HG03575 (cell line): ENCODE data around the gene CAPN10.
"Not testable (repeated sequence)": the region's sequence is repeated elsewhere in the genome, so short reads cannot be mapped to it uniquely, and the experiment has no call there.

Experiments
- ATAC-seq: cut with Tn5 transposase; IDR thresholded peaks from one replicate; pipeline ENCODE4 v1.9.1; 2021; ENCODE audit not compliant: unreplicated experiment, insufficient number of reproducible peaks, low FRiP score; ENCODE audit errors: extremely low read depth

CAPN10 gene

DNA sequence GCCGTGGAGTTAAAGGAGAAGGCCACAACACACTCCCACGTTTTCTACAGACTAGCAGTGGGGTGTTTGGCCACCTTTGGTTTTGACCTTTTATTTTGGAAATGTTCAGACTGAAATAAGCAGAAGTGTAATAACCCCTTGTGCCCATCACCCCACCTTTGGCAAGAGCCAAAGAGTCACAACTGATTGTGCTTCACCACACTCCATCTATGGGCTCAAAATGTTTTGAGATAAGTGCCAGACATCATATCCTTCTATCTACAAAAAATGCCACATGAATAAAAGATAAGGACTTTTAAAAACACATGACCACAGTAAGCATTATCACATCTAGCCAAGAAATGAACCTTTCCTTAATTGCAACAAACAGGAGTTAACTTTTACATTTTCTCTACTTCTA is 28.9 kb downstream of the CAPN10 start:
- no peak for ATAC-seq

DNA sequence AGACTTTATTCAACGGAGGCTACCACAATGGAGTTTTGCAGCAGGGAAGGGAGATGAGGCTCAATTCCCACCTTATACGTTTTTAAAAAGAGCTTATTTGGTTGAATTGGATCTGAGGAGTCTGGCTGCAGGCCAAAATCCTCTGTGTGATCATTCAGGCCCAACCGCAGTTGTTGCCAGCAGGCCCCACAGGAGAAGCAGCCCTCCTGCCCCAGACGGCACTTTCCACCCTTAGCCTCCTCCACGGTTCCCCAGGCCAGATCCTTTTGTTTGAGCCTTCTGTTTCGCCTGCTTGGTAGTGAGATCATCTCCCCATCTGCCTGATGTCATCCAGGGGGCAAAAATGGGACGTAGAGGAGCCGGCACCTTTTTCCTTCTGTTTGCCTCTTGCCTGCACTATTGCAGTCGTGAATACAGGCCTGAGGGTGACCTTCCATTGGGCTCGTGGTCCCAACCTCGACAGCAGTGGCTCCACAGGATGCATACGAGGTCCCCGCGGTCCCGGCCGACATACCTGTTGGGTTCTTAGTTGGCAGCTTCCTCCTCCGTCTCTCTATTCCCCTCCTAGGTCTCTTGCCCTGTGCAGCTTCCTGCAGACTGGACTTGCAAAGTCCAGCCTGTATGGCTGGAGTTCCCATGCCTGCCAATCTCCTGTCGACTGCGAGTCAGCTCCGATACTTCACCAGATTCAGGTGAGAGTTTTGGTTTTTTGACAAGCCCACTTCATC is 29.4 kb downstream of the CAPN10 start:
- ATAC-seq = no peak

DNA sequence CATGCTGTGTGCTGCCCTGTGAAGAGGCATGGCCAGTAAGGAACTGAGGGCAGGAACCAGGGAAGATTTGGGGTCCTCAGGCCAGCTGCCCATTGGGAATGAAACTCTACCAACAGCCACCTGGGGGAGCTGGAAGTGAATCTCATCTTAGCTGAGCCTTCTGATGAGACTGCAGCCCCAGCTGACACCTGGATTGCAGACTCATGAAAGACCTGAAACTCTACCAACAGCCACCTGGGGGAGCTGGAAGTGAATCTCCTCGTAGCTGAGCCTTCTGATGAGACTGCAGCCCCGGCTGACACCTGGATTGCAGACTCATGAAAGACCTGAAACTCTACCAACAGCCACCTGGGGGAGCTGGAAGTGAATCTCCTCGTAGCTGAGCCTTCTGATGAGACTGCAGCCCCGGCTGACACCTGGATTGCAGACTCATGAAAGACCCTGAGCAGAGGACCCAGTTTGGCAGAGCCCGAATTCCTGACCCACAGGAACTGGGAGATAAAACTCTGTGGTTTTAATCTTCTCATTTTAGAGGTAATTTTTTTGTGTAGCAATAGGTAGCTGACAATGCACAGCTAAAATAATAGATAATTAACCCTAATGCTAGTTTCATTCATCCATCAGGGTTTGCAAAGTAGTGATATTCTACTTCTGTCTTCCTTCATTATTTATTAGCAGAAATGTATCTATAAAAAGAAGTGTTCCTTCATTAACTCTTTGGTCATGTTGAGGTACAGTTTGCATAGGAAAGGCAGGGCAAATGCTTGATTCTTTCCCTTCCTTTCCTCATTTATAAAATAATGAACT is 30.5 kb downstream of the CAPN10 start:
- not testable (repeated sequence) for ATAC-seq

DNA sequence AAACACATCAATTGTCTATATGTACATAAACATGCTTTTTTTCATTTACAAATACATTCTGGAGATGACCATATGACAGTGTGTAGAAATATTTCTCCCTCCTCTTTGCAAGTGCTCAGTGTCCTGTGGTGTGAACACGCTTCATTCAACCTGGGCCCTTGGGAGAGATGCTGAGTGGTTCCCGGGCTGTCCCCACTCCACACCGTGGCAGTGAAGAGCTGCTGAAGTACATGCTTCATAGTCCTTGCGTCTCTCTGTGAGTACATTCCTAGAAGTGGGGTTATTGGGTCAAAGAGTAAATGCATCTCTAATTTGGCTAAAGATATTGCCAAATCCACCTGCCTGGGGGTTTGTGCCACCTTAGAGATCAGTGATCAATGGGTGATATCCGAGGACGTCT is 32.2 kb downstream of the CAPN10 start:
- no peak for ATAC-seq

DNA sequence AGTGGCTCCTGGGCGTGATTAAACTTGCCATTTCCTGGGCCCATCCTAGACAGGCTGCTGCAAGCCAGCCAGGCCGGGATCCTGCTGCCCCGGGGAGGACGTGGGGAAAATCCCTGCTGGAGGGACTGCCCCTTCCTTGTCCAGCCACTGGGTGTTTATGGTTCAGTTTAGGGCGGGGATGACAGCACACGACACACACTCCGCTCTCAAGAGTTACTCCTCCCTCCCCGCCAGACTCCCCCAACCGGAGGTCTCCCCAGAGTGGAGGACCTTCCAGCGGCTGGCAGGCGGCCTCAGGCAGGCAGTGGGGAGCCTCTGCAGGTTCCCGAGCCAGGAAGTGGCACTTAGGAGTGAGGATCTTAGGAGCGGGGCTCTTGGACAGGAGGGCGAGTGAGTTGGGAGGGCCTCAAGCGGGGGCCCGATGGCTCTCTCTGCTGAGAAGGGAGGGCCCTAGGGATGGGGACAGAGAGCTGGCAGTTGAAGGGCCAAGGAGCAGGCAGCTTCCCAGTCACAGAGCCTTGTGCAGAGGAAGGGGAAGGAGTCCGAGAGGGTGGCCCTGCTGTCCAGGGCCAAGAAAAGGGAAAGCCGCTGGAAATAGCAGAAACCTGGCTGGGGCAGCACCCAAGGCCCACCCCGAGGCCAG is 33.1 kb downstream of the CAPN10 start:
- no peak for ATAC-seq

DNA sequence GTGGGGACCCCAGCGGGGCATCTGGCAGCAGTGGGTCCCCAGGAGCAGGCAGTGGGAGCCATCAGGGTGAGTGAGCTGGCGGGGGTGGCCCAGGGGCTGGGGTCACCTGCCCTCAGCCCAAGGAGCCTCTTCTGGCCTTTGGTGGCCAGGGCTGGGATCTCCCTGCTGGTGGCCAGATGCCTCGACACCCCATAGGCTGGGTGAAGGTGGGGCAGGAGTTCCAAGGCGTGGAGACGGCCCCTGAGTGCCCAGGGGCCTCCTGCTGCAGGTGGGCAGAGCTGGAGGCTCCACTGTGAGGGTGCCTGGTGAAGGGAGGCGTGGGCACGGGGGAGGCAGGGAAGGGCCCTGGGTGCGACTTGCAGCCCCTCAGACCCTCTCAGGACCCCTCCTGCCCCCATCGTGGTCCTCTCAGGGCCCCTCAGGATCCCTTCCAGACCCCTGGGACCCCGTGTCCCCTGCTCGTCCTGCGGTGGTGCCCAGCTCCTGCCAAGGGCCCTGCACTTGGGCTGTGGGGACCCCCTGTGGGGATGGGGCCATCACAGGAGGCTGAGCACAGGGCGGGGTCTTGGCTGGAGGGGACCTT is 33.7 kb downstream of the CAPN10 start:
- ATAC-seq = no peak

DNA sequence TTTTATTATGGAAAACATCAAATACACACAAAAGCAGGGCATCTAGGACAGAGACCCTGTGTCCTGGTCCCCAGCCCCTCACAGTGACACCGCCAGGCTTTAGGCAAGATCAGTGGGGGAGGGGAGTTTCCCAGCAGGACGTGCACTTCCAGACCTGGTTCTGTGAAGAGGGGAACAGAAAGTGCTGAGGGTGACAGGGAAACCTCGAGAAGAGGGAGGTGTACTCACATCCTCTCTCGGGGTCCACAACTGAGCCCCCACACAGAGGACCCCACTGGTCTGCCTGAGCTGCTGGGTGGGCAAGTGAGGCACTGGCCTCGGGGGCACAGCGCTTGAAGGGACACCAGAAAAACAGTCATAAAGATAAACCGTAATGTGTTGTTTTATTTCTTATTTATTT is 34.3 kb downstream of the CAPN10 start:
- ATAC-seq = no peak

DNA sequence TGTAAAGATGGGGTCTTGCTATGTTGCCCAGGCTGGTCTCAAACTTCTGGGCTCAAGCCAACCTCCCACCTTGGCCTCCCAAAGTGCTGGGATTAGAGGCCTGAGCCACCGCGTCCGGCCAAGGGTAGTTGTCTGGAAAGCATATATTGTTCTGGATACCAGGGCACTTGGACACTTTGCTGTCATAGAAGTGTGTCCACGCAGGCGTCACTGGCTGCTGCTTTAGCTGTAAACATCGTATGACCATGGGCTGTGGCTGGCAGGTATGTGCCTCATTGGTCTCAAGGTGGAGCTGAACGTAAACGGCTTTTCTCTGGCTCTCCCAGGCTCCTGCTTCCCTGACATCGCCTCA is 35.5 kb downstream of the CAPN10 start:
- ATAC-seq = no peak

DNA sequence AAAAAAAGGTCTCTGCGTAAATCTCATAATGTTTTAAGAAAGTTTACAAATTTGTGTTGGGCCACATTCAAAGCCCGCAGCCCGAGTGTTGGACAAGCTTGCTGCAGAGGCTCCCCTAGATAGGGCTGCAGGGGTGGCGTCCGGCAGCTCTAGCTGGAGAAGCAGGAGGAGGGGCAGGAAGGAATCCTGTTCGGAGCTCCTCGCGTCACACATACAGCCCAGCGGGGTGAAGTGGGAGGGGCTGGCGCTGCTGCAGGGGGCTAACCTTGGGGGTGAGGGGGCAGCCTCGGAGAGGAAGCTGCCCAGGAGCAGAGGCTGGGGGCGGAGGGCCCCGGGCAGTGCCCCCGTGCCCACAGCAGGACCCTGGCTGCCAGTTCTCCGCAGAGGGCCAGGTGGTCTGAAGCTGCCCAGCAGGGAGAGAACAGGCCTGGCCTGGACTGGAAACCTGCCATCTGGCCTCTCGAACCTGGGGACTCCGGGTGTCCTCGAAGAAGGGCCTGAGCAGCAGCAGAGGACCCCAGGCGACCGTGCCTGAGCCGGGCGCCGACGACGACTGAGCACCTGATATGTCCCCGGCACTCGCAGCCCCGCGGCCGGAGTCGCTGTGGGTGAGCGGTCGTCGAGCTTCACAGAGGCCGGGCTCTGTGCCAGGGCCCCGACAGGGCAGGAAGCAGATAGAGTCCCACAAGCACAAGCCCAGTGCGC is 36.1 kb downstream of the CAPN10 start:
- no peak for ATAC-seq

DNA sequence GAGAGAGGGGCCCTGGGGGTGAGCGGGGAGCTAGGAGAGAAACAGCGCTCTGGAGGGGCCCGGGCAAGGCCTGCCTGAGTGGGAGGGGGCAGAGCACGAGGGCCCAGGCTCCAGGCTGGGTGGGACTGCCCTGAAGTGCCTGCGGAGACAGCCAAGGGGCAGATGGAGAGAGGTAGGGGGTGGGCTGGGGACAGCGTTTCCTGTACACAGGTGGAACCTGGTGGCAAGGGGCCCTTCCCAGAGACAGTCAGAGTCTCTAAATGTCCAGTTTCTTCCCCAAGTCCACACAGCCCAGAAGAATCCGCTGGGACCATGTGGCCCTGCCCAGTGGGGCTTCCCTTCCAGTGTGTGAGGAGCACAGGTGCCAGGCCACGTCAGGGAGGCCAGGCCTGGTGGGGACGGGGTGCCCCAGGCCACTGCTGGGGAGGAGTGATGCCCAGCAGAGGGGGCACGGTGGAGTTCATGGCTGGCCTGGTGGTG is 37.0 kb downstream of the CAPN10 start:
- ATAC-seq = no peak

DNA sequence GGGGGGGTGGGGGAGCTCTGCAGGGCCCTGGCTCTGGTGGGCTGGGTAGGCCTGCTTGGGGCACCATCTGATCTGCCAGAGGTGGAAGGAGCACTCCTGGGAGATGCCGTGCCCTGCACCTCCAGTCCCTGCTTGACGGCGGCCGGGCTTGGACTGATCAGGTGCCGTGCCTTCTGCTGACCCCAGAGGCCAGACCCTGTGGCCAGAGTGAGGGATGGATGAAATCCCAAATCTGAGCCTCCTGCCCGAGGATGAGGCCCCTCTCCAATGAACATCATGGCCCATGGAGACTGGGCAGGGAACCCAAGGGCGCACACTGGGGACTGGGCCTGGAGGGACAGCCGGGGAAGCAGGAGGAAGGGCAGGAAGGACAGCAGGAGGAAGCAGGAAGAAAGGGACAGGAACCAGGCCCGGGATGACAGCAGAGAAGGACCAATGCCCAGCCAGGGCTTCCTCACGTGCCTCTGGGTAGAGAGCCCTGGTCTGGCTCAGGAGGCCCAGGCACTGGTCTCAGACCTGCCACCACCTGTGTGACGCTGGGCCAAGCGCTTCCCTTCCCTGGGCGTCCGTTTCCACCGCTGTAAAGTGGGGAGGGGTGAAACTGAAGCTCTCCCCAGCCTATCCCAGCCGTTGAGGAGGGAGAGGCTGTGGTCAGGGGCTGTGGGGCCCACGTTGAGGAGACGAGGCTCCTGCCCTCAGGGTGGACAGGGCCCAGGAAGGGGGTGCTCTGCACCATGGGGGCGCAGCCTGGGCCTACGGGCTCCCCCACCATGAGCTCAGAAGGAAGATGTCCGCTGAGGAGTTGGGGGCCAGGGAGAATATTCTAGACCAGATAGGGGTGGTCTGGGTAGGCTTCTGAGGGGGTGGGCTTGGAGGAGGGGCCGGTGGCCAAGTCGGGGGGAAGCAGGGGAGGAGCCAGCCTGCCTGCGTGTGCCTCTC is 37.7 kb downstream of the CAPN10 start:
- no peak for ATAC-seq

DNA sequence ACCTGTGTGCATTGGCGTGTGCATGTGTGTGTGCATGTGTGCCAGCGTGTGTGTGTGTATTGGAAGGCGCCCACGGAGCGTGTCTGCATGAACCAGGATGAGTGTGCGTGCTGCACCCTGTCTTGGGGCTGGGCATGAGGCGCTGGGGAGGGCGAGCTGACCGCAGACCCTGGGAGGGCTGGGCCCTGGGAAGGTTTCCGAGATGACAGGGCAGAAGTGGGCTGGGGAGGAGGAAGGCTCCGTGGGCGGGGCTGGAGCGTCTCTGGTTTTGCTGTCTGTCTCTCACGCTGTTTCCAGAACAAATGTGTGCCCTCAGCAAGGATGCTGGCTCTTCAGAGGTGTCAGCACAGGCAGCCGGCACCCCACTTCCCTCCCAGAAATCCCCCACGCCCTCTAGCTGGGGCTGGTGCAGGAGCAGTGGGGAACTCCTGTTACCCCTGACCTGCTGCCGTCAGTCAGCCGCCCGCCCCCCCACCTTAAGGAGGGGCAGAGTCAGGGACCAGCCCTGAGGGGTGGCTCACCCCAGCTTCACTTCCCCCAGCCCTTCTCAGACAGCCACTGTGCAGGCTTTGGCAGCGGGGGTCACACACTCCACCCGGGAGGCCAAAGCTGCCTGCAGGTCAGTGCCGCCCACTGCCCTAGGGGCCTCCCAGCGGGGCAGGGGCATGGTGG is 38.6 kb downstream of the CAPN10 start, which contains the start of gene GPR35:
TSS of gene GPR35 (plus strand) at position 531 of the 672 bp plus-strand sequence. CDS start 4,473 bp downstream, outside the sequence.
- ATAC-seq = no peak

DNA sequence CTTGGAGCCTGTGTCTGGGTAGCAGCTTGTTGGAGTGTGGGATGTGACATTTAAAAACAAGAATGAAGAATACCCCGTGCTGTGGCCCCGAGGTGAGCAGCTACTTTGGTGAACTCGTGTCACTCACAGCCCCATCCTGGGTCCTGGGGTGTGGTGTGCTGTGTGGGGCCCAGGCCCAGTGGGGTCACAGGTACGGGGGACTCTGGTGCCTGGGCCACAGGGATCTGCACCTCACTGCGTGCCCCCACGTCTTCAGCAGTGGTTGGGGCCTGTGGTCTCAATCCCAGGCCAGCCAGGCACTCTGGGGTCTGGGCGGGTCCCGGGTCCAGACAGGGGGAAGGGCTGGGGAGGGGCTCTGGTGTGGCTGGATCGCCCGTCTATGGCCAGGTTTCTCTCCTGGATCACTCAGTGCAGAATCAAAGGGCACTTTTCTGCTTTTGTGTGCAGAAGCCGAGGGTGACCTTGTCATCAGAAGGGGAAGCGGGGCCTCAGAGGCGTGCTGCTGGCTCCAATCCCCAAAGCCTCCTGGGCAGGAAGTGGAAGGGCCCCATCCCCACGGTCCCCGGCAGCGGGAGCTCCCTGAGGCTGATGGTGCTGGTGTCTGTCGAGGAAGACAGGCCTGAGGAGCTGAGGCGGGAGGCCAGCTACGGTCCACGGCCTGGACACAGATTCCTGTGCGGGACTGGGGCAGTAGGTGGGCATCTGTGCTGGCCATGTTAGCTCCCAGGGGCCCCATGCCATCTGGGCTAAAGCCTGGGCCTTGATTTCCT is 40.2 kb downstream of the CAPN10 start:
- ATAC-seq = no peak

DNA sequence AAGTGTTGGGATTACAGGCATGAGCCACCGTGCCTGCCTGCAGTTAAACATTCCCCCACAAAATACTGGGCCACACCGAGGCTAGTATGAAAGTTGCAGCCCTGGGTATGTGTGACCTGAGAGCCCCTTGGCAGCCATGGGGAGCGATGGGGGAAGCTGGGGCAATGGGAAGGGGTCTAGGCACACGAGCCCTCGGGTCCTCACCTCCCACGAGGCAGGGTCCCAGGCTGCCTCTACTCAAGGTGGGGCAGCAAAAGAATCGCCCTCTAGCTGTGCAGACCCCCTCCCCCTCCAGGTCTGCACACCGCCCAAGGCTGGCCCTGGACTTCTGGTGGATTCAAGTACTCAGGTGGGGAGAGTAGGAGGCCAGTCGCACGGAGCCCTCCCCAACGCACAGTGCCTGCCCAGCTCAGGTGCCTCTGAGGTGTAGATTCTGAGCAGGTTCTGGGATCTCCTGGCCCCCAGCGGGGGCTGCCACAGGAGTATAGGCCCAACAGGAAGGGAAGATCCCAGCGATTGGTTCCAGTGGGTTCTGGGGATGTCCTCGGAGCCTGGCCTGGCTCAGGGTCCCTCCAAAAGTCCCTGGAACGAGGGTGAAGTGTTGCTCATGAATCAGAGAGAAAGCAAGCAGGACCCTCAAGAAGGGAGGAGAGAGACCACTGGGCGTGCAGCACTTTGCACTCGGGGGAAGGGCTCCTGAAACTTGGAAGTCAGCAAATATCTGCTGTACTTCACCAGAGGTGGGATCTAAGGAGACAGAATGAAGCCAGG is 41.4 kb downstream of the CAPN10 start:
- no peak for ATAC-seq

DNA sequence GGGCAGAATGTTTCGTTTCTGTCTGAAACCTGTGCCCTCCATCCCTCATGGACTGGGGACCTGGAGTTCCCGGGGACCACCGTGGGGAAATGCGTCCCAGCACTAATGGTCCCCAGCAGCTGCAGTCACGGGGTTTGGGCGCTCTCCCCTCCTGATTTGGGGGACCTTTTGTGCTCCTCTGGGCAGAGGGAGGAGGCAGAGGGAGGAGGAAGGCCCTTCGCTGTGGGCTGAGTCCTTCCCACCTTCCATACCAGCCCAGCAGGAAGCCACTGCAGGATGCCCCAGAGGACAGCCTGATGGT is 41.9 kb downstream of the CAPN10 start:
- no peak for ATAC-seq
